ENCODE measurements around the gene MTHFD2L. TPM values are rescaled to one million over a fixed set of nuclear protein-coding genes. Genes with fewer than 3 reads are reported as not detected.
A peak's percentile ranks its signal among the peaks of the same experiment; 100 is the strongest.
"Not testable (repeated sequence)": the region's sequence is repeated elsewhere in the genome, so short reads cannot be mapped to it uniquely, and the experiment has no call there.

Gene MTHFD2L
- total RNA-seq, 2 donors from 2014 or later, result 5.8 to 26.9 TPM

DNA sequence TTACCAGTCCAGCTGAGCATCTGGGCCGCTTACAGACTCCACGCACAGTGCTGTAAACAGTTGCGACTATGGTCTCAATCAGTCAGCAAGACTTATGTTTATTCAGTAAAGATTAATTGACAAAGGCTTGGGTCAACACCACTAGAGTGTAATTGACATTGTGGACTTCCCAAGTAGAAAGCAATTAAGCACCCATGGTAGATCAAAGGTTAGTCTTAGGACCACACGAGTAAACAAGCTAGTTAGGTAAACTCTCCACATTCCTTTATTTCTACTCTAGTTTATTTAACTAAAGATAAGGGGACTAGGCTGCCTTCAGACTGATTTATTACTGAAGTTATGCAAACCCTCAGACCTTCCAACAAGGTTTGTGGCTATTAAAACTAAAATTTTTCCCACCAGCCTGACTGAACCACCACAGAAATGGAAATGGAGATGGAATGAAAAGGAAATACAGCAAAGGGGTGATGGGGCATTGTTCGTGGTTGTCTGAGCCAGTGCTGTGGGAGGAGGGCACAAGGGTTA, 44.2 kb downstream of the MTHFD2L start:
- TF ChIP-seq, protein P1, sequence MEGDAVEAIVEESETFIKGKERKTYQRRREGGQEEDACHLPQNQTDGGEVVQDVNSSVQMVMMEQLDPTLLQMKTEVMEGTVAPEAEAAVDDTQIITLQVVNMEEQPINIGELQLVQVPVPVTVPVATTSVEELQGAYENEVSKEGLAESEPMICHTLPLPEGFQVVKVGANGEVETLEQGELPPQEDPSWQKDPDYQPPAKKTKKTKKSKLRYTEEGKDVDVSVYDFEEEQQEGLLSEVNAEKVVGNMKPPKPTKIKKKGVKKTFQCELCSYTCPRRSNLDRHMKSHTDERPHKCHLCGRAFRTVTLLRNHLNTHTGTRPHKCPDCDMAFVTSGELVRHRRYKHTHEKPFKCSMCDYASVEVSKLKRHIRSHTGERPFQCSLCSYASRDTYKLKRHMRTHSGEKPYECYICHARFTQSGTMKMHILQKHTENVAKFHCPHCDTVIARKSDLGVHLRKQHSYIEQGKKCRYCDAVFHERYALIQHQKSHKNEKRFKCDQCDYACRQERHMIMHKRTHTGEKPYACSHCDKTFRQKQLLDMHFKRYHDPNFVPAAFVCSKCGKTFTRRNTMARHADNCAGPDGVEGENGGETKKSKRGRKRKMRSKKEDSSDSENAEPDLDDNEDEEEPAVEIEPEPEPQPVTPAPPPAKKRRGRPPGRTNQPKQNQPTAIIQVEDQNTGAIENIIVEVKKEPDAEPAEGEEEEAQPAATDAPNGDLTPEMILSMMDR (IDR thresholded peaks at IDR 0.05), result no peak
- H3K9me3 ChIP-seq, result no peaks in the 10 kb centered on the region
- no peaks in the 10 kb centered on the region for H3K27me3 ChIP-seq (replicated peaks; ENCODE audit: insufficient read depth)
- peaks cover 13 to 26% of the 10 kb centered on the region in 2 donors for H3K4me1 ChIP-seq (ENCODE audit: control insufficient read depth in 1 of 2, low read depth in 2 of 2)
- no peak for DNase-seq (ENCODE audit: low spot score)
- no peaks in the 10 kb centered on the region for H3K36me3 ChIP-seq
- ATAC-seq (ENCODE audit: insufficient number of reproducible peaks, low FRiP score, low read depth), result no peak
- no peak overlapping the region for H3K27ac ChIP-seq
- no peak overlapping the region for H3K4me3 ChIP-seq

DNA sequence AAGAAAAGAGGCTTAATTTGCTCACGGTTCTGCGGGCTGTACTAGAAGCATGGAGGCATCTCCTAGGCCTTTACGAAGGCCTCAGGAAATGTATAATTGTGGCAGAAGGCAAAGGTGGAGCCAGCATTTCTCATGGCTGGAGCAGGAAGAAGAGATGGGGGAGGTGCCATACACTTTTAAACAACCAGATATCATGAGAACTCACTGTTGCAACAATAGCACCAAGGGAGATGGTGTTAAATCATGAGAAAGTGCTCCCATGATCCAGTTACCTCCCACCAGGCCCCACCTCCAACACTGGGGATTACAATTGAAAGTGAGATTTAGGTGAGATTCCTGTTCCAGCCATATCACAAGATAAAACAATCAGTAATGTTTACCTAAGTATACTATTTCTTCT, 45.5 kb downstream of the MTHFD2L start:
- DNase-seq (ENCODE audit: low spot score), result no peak
- H3K4me1 ChIP-seq (ENCODE audit: control insufficient read depth in 1 of 2, low read depth in 2 of 2), result peaks cover 13 to 34% of the 10 kb centered on the region in 2 donors

DNA sequence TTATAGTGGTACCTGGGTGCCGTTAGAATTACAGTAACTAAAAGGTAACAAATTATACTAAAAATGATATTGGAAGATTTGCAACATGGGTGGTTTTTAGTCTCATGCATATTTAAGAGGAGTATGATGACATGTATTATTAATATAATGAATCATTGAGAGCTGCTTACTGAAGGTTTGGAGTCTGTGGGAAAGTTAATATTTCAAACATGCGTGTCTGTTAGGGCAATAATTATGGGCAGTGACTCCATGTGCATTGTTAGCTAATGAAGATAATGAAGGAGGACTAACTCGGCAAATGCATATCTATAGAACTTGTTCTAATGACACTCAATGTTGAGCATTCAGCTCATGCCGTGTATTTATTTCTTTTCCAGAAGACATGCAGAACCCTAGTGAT, 47.1 kb downstream of the MTHFD2L start:
- TF ChIP-seq, protein P1 (IDR thresholded peaks at IDR 0.05), result no peak
- Histone ChIP-seq H3K4me3 (no peak overlapping the region), H3K27ac (no peak overlapping the region), H3K36me3 (no peaks in the 10 kb centered on the region), H3K4me1 (ENCODE audit: control insufficient read depth in 1 of 2, low read depth in 2 of 2) (peaks cover 13 to 34% of the 10 kb centered on the region in 2 donors), H3K27me3 (replicated peaks; ENCODE audit: insufficient read depth) (no peaks in the 10 kb centered on the region), H3K9me3 (no peaks in the 10 kb centered on the region)
- no peak for ATAC-seq (ENCODE audit: insufficient number of reproducible peaks, low FRiP score, low read depth)
- no peak for DNase-seq (ENCODE audit: low spot score)

More for the DNA sequence above, 45.5 kb downstream of the MTHFD2L start:
- no peak for ATAC-seq (ENCODE audit: insufficient number of reproducible peaks, low FRiP score, low read depth)
- H3K36me3 ChIP-seq, result no peaks in the 10 kb centered on the region
- H3K9me3 ChIP-seq, result no peaks in the 10 kb centered on the region
- H3K4me3 ChIP-seq, result no peak overlapping the region
- H3K27ac ChIP-seq, result no peak overlapping the region
- no peaks in the 10 kb centered on the region for H3K27me3 ChIP-seq (replicated peaks; ENCODE audit: insufficient read depth)
- TF ChIP-seq, protein P1 (IDR thresholded peaks at IDR 0.05), result no peak

DNA sequence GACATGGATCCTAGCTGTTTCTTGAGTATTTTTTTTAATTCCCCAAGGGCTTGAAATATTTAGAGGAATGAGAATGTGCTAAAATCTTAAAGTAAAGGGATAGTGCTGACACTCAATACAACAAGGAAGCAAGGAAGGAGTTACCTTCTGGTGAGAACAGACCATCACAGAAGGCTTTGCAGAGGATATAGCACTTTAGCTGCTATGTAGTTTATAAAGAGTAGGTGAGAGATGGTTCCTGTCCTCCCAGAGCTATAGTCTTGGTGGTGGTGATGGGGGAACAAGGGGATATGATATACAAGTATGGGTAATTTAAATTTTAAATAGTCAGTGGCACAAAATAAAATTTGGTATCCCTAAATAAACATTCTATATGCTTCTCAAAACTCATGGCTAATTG, 47.6 kb downstream of the MTHFD2L start:
- Histone ChIP-seq H3K36me3 (no peaks in the 10 kb centered on the region), H3K4me1 (ENCODE audit: control insufficient read depth in 1 of 2, low read depth in 2 of 2) (peaks cover 13 to 34% of the 10 kb centered on the region in 2 donors), H3K4me3 (no peak overlapping the region), H3K9me3 (no peaks in the 10 kb centered on the region), H3K27ac (peak overlapping the region in 1 of 2 donors; percentile 54), H3K27me3 (replicated peaks; ENCODE audit: insufficient read depth) (no peaks in the 10 kb centered on the region)
- ATAC-seq (ENCODE audit: insufficient number of reproducible peaks, low FRiP score, low read depth) (no peak), DNase-seq (ENCODE audit: low spot score) (no peak)
- TF ChIP-seq, protein P1 (IDR thresholded peaks at IDR 0.05), result no peak

DNA sequence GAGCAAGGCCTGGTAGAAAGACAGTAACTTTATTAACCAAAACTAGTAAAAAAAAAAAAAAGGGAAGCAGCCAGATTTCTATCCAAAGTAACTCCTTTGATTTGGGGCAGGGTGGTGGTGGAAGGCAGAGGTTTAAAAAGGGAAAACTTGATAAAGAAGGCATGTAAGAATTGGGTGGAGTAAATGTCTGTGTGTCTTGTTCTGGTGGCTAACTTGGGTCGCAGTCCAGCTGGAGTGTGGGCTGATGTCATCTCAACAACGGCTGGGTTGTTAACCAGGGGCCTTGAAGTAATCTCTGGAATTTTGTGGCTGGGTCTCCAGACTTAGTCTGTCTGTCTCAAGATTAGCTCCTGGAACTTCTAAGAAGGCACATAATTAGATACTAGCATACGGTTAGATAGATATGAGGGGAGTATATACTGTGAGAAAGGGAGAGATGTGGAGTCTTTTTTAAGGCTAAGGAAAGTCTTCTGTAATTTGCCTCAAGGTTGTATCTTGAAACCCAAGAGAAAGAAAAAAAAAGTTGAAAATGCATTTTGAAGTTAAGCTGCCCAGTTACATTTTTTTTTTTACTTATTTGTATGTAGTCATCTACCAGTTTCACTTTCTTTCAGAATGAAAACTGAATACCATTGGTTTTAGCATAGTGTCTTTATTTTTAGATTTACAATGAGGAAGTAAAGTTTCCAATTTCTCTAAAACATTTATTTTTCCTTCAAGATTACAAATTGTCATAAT, 48.3 kb downstream of the MTHFD2L start:
- Histone ChIP-seq H3K9me3 (no peaks in the 10 kb centered on the region), H3K27ac (peak overlapping the region; percentile 54 to 56), H3K4me3 (peak overlapping the region; percentile 32), H3K4me1 (ENCODE audit: control insufficient read depth in 1 of 2, low read depth in 2 of 2) (peaks cover 11 to 34% of the 10 kb centered on the region in 2 donors), H3K36me3 (no peaks in the 10 kb centered on the region), H3K27me3 (replicated peaks; ENCODE audit: insufficient read depth) (no peaks in the 10 kb centered on the region)
- TF ChIP-seq, protein P1 (IDR thresholded peaks at IDR 0.05), result no peak
- DNase-seq (ENCODE audit: low spot score) (no peak), ATAC-seq (ENCODE audit: insufficient number of reproducible peaks, low FRiP score, low read depth) (no peak)

DNA sequence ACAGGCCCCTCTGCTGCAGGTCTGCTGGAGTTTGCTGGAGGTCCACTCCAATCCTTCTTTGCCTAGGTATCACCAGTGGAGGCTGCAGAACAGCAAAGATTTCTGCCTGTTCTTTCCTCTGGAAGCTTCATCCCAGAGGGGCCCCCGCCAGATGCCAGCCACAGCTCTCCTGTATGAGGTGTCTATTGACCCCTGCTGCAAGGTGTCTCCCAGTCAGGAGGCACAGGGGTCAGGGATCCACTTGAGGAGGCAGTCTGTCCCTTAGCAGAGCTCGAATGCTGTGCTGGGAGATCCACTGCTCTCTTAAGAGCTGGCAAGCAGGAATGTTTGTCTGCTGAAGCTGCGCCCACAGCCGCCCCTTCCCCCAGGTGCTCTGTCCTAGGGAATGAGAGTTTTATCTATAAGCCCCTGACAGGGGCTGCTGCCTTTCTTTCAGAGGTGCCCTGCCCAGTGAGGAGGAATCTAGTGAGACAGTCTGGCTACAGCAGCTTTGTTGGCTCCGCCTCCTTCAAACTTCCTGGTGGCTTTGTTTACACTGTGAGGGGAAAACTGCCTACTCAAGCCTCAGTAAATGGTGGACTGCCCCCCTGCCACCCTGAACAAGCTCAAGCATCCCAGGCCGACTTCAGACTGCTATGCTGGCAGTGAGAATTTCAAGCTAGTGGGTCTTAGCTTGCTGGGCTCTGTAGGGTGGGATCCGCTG, 56.7 kb downstream of the MTHFD2L start:
- not testable (repeated sequence) for H3K27me3 ChIP-seq (replicated peaks; ENCODE audit: insufficient read depth); ATAC-seq (ENCODE audit: insufficient number of reproducible peaks, low FRiP score, low read depth); H3K4me3 ChIP-seq; H3K36me3 ChIP-seq; H3K4me1 ChIP-seq (ENCODE audit: control insufficient read depth in 1 of 2, low read depth in 2 of 2); H3K27ac ChIP-seq; H3K9me3 ChIP-seq; DNase-seq (ENCODE audit: low spot score)

DNA sequence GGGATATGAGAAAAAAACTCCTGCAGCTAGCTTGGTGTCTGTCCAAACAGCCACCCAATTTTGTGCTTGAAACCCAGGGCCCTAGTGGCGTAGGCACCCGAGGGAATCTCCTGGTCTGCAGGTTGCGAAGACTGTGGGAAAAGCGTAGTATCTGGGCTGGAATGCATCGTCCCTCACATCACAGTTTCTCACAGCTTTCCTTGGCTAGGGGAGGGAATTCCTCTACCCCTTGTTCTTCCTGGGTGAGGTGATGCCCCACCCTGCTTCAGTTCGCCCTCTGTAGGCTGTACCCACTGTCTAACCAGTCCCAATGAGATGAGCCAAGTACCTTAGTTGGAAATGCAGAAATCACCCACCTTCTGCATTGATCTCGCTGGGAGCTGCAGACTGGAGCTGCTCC, 57.3 kb downstream of the MTHFD2L start:
- H3K27me3 ChIP-seq (replicated peaks; ENCODE audit: insufficient read depth); DNase-seq (ENCODE audit: low spot score); H3K4me1 ChIP-seq (ENCODE audit: control insufficient read depth in 1 of 2, low read depth in 2 of 2); H3K4me3 ChIP-seq; H3K9me3 ChIP-seq; H3K36me3 ChIP-seq; ATAC-seq (ENCODE audit: insufficient number of reproducible peaks, low FRiP score, low read depth); H3K27ac ChIP-seq: not testable (repeated sequence)

All from thoracic aorta (tissue), 2 donors.